GM19452 (cell line): ENCODE results near the gene MLN.

Source experiments
- ATAC-seq: cut with Tn5 transposase; IDR thresholded peaks from one replicate; pipeline ENCODE4 v1.9.1; 2021; ENCODE audit not compliant: unreplicated experiment

MLN gene, protein sequence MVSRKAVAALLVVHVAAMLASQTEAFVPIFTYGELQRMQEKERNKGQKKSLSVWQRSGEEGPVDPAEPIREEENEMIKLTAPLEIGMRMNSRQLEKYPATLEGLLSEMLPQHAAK

DNA sequence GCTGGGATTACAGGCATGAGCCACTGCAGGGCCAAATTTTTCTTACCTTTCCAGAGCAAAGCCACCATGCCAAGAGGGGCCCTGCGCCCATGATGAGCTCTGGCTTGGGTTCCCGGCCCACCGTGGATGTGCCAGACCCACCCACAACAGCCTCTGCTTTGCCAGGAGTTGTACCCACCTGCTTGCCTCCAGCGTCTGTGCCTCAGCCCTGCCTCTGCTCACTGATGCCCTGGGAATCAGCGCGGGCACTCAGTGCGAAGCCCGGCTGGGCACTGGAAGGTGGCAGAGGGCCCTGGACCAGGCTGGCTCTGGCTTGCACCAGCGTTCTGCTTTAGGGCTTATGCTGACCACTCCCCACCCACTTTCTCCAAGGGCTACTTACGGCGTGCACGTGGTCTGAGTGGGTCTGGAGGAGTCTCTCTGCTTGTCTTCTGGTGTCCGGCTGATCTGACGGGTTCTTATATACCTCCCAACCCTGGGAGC lies at the start of gene MLN:
TSS of gene MLN (minus strand) at position 433 of the 483 bp plus-strand sequence. CDS start 2,840 bp downstream, outside the sequence.
- no peak for ATAC-seq

DNA sequence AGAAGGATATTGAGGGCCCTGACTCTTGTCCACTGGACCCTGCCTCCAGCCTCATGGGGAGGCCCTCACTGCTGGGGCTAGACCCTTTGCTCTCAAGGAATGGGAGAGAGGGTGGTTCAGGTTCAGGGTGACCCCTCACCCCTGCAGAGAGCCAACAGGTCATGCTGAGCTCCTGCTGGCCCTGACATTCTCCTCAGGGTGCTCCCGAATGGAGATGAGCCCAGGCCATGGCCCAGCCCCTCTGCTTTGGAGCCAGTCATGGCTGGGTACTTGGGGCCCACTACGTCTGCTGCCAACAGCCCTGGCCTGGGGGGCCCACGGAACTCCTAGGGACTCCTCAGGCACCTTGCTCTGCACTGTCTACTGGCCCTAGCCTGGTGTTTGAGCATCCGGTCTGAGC lies 49.2 kb upstream of the MLN start:
- no peak for ATAC-seq

DNA sequence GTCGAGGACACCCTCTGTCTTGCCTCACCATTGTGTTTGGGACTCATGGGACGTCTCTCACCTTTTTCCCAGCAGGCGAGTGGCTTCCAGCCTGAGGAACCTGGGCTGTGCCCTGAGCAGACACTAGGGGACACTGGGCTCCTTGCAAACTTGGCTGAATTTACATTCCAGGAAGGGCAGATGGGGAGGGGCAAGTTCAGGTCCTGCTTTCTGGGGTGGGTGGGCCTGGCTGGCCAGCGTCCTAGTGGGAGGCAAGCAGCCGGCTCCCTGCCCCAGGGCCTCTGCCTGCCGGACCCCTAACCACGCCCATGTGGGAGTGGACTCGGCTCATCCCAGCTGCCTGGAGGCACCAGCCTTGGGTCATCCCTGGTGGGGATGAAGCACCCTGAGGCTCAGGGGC lies 48.2 kb upstream of the MLN start:
- no peak for ATAC-seq

DNA sequence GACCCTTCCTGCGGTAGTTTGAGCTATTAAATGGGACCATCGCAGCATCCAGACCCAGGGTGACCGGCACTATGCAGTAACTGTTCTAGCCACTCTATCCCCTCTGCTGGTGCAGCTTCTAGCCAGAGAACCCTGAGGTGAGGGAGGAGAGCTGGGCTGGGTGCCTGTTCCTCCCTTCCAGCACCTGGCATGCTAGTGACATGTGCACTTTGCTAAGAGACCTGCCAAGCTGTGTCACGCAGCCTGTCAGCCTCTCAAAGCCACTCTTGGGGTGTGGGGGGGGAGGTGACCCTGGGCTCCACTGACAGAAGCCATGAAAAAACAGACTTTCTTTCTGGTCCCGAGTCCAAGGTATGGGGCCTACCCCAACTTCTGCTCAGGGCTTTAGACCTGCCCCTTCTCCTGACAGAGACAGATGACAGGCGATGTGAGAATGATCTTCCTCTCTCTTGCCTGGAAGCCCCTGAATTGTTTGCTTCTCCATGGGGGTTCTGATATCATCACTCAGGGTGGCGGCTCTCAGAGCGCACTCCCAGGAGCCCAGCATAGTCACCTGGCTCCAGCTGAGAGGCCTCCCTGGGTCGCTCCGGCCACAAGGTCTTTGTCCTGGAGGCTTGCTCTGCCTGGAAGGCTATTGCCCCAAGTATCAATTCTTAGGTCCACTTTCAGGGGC lies 47.2 kb upstream of the MLN start:
- ATAC-seq, result no peak

DNA sequence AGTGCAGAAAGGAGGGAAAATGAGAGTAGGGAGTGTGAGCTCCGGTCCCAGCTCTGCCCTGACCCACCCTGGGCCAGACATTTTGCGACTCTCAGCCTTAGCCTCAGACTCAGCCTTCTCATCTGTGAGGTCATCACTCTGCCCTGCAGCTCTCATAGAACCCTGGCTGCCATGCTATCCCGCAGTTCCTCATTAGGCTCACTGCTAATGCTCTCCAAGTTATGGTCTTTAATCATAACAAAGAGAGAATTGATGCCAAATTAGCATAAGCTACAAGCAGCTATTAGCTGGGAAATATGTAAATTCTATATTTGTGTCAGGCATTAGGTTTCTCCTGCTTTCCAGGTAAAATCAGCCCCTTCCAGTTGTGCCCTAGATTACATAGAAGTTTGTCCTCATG lies 46.5 kb upstream of the MLN start:
- ATAC-seq, result no peak

DNA sequence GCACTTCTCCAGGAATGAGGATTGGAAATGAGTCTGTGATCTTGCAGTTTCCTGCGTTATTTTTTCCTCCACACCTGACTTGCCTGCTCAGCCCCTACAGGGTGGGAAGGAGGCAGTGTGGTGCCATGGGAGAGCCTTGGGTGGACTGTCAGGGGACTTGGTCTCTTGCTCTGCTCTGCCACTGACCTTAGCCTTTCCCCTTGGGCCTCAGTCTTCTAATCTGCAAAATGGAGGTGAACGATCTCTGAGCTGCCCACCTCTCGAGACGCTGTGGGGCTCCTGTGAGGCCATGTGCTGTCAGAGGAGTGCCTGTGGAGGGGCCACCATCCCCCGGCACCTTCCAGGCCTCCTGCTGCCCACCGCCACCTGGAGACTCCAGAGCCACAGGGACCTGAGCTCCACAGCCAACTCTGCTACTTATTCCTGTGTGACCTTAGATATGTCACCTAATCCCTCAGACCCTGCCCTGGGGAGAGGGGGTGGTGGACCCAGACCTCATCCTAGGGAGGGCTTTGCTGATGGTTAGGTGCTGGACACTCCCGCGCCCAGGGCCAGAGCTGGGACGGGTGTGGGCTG lies 45.8 kb upstream of the MLN start:
- ATAC-seq, result no peak

DNA sequence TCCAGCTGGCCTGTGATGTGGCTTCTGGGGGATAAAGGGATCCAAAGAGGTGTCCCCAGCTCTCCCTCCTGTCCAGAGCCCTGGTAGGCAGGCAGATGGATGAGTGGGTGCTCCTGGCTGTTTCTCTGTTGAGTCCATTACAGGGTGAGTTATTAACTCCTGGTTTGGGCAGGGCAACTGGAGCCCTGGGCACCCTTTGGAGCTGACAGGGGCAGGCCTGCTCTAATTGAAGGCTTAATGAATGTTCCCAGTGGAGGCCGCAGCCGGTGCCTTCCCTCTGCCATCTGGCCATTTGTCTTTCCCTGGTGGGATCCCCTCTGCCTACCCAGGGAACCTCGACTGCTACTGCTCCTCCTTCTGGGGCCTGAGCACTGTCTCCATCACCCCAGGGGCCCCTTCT lies 44.7 kb upstream of the MLN start:
- ATAC-seq, result no peak

DNA sequence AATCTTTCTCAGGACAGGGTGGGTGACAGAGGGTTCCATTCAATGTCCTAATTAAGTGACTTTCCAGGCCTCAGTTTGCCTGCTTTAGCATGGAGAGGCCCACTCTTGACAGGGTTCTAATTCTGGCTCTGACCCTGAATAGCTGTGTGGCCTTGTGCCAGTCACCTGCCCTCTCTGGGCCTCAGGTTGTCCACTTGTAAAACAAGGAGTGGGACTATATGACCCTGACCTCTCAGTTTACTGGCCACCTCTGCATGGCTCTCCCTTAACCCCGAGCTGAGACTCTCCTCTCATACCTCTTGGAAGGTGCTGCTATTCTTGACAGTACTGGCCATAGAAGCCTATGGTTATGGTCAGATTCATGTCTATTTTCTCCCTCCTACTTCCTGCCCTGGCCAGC lies 44.1 kb upstream of the MLN start:
- no peak for ATAC-seq

DNA sequence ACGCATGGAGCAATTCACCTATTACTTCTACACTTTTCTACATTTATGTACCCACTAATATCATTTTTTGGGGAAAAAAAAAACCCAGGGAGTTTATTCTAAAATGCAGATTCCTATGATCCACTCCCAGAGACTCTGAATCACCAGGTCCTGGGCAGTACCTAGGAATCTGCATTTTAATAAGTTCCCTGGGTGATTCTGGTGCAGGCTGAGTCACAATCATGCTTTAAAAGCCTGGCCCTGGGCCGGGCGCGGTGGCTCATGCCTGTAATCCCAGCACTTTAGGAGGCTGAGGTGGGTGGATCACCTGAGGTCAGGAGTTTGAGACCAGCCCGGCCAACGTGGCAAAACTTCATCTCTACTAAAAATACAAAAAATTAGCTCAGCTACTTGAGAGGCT lies 43.3 kb upstream of the MLN start:
- no peak for ATAC-seq

DNA sequence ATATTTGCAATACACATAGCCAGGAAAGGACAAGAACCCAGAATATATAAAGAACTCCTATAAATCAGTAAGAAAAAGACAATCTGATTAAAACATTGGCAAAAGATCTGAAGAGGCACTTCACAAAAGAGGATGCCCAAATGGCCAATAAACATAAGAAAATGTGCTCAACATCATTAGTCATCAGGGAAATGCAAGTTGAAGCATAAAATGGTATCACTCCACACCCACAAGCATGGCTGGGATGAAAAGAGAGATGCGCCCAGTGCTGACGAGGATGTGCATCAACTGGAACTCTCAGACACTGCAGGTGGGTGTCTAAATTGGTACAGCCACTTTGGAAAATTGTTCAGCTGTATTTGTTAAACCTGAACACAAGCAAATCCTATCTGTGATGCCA lies 42.4 kb upstream of the MLN start:
- ATAC-seq, result no peak

DNA sequence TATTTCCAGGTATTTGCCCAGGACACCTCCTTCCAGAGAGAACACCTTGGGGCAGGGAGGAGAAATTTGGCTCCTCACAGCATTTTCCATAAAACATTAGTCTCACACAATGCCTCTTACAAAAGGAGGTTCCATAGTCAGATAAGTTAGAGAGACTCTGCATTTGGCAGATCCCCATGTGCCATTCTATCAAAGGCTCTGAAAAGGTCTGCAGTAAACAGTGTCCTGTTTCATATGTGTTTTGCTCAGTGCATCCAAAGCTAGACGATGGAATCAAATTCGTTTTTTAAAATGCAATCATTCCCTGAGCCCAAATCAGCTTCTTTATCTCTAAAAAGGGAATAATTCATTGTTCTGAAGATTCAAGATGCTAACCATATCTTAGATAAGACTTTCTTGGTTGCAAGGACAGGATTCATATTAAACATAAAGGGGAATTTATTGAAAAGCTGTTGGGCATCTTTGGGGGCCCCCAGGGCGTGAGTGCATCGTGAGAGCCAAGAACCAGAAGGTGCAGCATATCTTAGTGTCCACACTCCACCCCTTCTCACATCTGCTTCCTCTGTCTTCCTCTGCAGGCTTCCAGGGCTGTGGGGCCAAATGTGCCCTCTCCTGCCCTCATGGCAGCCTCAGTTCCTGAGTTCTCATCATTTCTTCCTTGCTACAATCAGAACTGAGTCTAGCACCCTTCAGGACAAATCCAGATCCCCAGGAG lies 41.4 kb upstream of the MLN start:
- ATAC-seq, result no peak

DNA sequence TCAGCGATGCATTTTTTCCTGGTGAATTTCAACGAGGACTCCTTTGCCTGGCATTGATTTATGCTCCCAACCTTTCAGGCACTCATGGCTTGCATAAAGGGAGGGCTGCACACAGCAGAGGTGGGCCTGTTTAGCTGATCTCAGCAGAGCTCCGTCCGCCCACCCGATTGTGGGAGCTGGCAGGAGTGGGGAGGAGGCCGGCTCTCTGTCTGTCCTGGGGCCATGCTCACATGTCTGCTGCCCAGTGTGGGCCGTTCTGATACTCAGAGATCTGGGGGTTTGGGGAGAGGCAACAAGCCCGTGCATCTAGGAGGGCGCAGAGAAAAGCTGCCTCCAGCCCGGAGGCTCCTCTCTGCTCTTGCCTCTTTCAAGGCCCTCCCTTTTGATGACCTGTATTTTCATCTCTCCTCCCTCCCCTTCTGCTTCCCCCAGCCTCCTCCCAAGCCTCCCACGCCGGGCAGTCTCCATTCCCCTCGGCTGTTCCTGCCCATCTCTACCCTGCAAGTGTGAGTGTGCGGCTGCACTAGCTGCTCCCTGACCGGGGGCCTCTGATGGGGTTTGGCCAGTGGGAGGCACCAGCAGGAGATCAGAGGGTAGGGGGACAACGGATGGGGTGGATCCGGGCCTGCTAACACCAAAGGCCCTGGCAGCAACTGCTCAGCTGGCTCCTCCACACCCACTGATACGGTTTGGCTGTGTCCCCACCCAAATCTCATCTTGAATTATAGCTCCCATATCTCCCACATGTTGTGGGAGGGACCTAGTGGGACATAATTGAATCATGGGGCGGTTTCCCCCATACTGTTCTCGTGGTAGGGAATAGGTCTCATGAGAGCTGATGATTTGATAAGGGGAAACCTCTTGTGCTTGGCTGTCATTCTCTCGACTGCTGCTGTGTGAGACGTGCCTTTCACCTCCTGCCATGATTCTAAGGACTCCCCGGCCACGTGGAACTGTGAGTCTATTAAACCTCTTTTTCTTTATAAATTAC lies 39.6 kb upstream of the MLN start:
- ATAC-seq, result no peak

DNA sequence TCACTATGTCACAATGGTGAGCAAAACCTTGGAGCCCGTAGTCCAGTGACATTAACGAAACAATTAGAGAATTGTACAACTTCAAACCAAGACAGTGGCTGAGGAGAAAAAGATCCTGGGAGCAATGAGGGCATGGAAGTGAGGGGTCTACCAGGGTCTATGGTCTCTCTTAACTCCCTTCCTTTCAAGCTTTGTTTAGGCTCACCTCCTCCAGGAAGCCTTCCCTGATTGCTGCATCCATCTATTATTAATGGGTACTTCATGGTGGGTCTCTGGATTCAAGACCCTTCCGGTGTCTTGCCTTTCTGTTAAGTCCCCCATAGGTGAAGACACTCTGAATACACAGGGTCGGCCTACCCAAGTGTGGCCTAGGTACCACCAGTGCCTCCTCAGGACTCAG lies 38.1 kb upstream of the MLN start:
- ATAC-seq, result no peak

DNA sequence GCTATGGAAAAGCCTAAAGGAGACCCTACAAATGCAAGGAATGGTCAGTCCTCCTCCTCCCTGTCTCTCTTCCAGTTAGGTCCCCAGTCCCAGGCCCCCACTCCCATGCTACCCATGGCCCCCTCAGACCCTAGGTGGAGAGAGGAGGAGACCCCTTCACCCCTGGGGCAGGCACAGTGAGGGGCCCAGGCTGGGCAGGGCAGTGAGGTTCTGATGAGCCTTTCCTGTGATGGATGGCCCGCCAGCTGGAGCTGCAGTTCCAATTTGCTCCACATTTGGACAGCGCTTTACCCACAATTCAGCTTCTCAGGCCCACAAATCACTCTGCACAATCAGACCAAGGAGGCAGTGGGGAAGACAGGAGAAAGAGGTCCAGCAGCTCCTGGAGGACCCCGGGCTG lies 37.3 kb upstream of the MLN start:
- no peak for ATAC-seq

DNA sequence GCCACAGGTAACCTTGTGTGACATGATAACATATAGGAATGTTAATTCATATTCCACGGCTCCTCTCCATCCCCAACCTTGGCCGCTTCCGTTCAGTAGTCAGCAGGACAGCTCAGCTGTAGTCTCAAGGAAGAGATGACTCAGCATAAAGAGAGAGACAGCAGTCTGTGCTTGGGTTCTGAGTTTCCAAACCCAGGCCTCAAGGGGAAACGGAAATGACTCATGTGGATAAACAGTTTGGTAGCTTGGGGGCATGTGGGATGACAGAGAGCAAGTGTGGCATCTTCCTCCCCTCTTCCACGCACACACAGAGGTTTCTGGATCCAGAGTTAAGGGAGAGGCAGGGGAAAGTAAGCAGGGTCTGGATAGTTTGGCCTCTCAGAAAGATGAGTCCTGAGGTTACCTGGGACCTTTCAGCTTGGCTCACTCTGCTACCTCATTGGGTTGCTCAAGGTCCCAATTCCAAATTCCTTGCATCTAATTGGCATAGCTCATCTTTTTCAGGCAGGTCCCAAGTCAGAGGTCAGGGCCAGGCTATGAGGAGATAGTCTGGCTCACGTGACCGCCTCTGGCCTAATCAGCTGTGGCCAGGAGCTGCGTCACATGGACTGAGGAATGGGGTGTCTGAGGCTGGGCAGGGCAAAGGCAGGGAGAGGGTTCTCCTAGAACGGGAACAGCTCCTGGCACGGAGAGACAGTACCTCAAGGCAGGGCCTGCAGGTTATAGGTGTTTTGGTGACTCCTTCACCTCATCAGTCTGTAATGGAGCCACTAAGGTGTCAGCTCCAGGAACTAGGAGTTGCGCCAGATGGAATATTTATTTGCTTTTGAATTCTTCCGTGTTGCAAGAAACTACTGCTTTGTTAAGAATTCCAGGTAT lies 36.5 kb upstream of the MLN start:
- ATAC-seq, result no peak

DNA sequence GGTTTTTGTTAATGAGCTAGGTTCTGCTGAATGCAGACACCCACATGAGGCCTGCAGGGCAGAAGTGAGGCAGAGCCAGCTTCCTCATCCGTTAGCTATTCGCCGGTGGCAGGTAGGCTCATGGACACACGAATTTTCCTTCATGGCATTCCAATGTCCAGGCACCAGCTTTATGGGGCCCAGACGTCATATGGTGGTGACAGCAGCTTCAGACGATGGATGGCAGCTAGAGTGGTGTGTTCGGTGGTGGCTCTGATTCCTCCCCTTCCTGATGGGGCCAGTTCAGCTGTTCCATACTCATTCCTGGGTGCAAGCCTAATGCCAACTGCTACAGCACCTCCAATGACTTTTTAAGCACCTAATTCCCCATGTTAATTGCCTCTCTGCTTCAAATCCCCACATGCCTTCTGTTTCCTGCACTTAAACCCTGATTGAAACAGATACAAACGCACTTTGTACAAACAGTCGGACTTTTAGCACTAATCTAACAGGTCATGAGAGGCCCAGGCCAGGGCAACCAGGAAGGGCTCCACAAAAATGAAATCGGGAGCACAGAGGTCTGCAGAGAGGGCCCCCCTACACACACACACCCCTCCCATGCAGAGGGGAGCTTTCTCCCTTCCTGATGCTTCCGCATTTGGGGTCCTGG lies 35.7 kb upstream of the MLN start:
- ATAC-seq, result no peak

DNA sequence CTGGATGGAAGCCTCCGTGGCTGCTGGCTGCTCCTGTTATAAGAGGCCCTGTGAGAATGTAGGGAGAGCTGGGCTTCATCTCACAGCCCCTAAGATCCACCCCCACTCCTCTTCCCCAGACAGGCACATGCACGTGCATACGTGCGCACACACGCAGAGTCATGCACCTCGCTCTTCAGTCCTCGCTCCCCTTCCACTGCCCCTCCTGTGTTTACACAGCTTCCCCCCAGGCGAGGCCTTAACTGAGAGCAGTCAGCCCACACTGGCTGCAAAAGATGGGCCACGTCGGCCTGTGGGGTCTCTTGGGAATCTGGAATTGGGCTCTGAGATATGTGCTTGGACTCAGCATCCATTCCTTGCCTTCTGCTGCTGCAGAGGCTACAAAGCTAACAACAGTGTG lies 35.2 kb upstream of the MLN start:
- ATAC-seq, result no peak

DNA sequence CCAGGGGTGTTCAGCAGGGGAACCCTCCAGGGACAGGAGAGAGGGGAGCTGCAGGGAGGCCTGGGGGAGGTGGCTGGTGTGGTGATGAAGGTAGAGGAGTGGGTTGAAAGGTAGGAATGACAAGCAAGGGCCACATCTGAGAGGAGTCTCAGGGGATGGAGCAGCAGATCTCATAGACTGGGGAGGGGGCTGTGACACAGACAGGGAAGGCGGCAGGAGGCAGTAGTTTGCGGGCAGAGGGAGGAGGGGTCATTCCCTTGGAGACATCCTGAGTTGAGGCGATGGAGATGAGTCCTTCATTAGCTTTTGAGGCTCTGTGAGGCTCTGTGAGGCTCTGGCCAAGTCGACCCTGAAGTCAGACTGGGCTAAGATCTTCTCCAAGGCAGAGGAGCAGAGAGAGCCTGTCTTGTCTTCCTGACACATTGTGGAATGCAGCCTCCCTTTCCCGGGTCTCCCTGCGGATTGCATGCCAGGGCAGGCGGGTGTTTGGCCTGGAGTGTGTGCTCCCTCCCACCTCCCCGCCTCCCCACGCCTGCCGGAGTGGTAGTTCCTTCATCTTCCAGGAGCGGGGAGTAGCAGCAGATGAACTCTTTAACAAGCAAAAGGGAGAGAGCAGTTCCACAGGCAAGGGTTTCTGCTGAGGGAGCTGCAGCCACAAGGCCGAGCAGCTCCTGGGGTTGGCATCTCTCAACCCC lies 34.3 kb upstream of the MLN start:
- no peak for ATAC-seq
